ENCODE measurements around the gene GBX1.

The GBX1 gene

DNA sequence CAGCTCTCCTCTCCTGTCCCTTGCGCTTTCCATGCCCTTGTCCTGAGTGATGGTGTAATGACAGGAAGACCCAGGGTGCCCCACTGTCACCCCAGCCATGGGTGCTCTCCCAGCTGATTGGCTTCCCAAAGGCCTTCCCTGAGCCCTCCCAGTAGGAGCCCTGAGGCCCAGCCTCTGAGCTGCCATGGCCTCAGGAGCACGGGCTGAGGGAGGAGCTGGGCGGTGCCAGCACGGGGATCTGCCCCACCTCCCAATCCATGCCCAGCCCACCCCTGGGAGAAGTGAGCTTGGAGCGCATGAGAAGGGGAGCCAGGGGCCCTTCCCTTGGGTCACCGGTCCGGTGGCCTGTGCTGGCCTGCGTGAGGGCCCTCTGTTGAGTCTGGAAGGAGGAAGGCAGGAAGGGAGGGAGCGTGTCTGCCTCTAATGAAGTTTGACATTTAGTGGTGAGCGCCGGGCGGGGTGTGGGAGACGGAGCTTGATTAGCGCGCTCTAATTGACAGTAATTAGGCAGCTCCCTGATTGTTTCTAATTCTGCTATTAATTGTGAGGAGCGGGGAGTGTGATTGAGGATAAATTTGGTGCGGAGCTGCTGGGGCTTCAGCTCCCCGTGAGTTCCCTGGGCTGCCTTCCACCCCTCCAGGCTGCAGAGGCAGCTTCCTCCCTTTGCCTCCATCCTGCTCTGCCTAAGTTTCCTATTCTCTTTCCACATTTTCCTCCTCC, 28.3 kb downstream of the GBX1 start:
- Mint-ChIP-seq H3K9me3 (no peaks in the 10 kb centered on the region), H3K27me3 (no peaks in the 10 kb centered on the region), H3K27ac (peak overlapping the region in 1 of 2 donors; percentile 35), H3K4me3 (no peak overlapping the region), H3K4me1 (no peaks in the 10 kb centered on the region)
- peak in 1 of 2 donors; percentile 4 for DNase-seq
- no peak for ATAC-seq

DNA sequence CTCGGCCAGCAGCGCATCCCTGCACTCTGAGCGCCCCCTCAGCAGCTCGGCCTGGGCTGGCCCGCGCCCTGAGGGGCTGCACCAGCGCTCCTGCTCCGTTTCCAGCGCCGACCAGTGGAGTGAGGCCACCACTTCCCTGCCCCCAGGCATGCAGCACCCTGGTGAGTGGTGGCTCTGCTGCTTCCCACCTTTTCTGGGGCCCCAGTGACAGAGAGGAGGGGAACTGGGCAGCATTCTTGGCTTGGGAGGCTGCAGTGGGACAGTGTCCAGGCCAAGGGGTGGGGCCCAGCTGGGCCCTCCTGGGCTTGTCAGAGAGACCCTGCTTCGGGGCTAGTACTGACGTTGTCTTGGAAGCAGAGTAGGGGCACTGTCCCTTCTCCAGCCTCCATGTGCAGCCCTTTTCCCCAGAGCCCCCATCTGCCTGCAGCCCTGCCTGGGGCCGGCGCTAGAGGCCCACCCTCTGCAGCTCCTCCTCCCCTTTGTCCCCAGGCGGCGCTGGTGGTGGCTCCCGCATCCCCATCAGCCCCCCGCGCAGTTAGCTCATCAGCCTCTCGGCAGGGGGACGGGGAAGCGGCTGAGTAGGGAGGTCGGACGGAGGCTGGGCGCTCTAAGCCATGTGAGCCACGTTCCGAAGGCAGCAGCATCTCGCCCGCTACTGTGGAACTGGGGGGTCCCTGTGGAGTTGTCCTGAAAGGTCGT, 29.2 kb downstream of the GBX1 start:
- no peak for ATAC-seq
- Mint-ChIP-seq H3K27me3 (no peaks in the 10 kb centered on the region), H3K9me3 (no peaks in the 10 kb centered on the region), H3K4me3 (no peak overlapping the region), H3K4me1 (no peaks in the 10 kb centered on the region), H3K27ac (no peak overlapping the region)
- DNase-seq, result no peak

DNA sequence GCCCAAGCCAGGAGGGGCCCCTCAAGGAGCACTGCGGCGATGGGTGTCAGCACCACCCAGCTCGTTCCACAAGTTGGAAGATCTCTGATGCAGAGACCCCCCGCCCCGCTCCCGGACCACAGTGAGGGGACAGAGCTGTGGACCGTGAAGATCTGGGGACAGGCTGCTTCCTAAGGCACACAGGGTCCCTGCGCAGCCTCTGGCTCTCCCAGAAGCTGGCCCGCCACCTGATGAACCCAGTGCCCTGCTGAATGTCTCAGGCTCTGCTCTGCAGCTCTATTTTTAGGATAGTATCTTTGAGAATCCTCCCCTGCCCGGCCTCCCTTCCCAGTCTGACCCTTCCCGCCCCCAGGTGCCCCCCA, 29.7 kb downstream of the GBX1 start:
- ATAC-seq (no peak), DNase-seq (no peak)
- H3K4me1 Mint-ChIP-seq, result no peaks in the 10 kb centered on the region
- H3K9me3 Mint-ChIP-seq, result no peaks in the 10 kb centered on the region
- H3K27me3 Mint-ChIP-seq, result no peaks in the 10 kb centered on the region
- no peak overlapping the region for H3K4me3 Mint-ChIP-seq
- H3K27ac Mint-ChIP-seq, result no peak overlapping the region

DNA sequence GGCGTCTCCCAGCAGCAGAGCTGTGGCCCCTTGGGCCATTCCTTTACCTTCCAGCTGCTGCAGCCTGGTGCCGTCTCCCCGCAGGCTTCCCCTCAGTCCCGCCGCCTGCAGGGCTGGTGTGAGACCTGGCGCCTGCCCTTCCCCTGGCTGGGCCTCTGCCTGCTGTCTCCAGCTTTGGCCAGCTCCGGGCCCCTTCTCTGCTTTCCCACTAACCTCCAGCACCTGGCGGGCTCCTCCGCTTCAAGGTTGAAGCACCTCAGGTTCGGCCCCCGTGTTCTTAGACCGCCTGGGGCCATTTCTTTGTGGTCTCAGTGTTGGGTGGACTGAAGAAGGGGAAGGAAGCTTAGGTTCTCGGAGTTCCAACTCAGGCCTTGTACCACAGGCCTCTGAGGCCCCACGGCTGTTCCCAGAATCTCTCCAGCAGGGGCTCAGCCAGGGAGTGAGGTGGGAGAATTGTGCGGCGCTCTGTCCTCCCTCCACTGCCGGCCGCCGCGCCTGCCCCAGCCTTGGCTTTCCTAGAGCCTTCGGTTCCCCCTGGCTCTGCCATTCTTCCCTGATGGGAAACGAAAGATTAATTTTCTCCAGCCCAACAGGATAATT, 30.3 kb downstream of the GBX1 start:
- no peaks in the 10 kb centered on the region for H3K27me3 Mint-ChIP-seq
- ATAC-seq (no peak), DNase-seq (no peak)
- no peak overlapping the region for H3K4me3 Mint-ChIP-seq
- H3K27ac Mint-ChIP-seq, result no peak overlapping the region
- H3K9me3 Mint-ChIP-seq, result no peaks in the 10 kb centered on the region
- no peaks in the 10 kb centered on the region for H3K4me1 Mint-ChIP-seq

DNA sequence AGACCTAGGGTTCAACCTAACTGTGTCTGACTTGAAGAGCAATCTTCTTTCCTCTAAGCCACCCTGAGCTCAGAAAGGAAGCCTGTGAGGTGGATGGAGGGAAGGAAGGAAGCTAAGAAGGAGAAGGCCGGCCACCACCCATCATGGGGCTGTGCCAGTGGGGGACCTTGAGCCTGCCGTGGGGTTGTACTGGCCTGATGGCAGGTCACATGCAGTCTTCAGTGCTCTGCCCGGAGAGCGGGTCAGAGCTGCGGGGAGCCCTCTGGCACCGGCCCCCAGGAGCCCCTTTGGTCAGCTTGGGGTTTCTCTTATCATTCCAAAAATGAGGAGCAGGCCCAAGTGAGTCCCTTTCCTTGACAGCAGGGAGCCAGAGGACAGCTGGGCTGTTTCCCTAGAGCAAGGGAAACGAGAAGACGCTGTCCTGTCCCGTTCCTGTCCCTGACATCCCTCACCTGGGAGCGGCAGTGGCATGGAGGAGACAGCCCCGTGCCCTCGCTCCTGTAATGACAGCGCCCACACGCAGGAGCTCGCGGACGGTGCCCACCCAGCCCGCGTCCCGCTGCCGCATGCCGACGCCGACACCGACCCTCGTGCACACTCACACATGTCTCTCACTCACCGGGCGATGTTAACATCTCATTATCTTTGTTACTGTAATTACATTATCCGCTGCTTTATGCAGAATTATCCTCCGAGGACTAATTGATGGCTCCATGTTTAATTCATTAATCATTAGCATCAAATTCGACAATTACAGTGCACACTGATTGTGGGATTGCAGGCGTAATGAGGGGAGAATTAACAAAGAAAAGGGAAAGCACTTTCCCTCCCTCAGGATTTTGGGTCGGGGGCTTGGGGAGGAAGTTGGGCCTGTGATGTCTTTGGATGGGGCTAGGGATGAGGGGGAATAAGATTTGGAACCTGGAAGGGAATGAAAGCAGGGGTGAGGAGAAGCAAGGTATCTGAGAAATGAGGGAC, 31.3 kb downstream of the GBX1 start:
- H3K27ac Mint-ChIP-seq, result no peak overlapping the region
- H3K4me3 Mint-ChIP-seq, result no peak overlapping the region
- H3K27me3 Mint-ChIP-seq, result no peaks in the 10 kb centered on the region
- no peaks in the 10 kb centered on the region for H3K9me3 Mint-ChIP-seq
- H3K4me1 Mint-ChIP-seq, result no peaks in the 10 kb centered on the region
- ATAC-seq, result no peak
- no peak for DNase-seq

DNA sequence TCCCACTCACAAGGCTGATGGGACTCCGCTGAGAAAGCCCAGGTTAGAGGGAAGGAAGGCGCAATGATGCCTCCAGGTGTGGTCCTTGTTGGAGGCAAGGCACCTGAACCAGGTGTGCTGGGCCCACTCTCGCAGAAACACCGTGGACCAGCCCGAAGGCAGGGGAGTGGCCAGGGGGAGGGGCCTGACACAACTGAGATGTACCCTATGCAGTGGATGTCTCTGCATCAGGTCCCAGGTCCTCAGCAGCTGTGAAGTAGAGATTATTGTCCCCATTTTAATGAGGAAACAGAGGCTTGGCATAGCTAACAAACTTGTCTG, 32.0 kb downstream of the GBX1 start:
- H3K4me3 Mint-ChIP-seq, result no peak overlapping the region

DNA sequence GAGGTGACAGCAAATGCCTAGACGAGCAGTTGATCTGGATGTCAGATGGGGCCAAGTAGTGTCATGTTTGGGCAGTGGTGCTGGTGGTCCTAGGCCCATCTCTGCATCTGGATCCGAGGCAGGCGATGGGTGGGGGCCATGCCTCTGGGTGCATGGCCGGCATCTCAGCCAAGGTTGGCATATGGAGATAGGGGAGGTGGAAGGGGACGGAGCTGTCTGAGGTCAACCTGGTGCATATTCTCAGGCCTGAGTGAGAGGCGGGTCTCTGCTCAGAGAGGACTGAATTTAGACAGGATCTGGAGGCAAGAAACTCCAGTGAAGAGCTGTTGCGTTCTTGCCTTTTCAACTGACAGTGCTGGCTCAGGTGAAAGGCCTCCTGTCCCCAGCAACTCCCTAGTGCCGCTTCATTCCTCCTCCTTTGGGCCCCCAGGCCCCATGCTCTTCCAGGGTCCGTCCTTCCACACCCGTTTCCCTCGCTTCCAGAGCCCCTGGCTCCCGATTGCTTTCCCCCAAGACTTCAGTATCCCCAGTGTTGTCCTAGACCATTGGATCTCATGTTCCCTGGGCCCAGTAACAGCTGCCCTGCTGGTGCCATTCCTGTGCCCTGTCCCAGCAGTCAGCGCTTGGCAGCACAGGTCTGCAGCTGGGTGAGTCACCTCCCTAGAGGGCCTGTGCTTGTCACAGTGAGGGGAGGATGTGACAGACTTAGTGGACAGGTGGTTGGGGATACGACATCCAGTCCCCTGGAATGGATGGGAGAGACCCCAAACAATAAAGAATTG, 32.6 kb downstream of the GBX1 start:
- Mint-ChIP-seq H3K9me3 (no peaks in the 10 kb centered on the region), H3K27ac (no peak overlapping the region), H3K4me1 (no peaks in the 10 kb centered on the region), H3K27me3 (no peaks in the 10 kb centered on the region), H3K4me3 (no peak overlapping the region)
- ATAC-seq (no peak), DNase-seq (no peak)

More for the DNA sequence above, 32.0 kb downstream of the GBX1 start:
- DNase-seq (no peak), ATAC-seq (no peak)
- no peaks in the 10 kb centered on the region for H3K4me1 Mint-ChIP-seq
- no peaks in the 10 kb centered on the region for H3K27me3 Mint-ChIP-seq
- H3K9me3 Mint-ChIP-seq, result no peaks in the 10 kb centered on the region
- no peak overlapping the region for H3K27ac Mint-ChIP-seq

DNA sequence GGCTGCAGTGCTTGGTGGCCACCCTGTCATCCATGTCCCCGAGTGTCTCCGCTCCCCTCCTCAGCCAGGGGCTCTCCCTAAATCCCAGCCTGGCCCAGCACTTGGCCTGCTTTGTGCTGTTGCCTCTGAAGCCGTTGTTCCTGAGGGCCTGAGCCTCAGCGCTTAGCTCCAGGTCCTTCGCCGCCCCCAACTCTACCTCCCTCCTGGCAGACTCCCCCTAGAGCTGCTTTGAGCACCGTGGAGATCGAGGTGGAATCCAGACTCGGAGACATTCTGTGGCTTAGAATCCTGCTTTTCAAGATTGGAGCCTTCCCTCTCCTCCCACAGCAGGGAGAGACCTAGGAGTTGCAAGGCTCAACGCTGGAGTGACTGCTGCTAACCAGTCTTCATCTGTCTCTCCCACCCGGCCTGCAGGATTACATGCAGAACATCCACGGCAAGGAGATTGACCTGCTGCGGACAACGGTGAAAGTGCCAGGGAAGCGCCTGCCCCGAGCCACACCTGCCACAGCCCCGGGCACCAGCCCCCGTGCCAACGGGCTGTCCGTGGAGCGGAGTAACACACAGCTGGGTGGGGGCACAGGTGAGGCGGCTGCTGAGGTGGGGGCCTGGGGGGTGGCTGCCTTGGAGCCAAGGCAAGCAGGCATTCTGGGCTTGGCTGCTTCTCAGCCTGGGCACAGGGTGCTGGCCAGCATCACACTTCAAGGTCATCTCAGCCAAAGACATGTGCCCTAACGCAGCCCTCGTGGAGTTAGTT, 33.3 kb downstream of the GBX1 start:
- Mint-ChIP-seq H3K4me1 (no peaks in the 10 kb centered on the region), H3K27me3 (no peaks in the 10 kb centered on the region), H3K27ac (no peak overlapping the region), H3K9me3 (no peaks in the 10 kb centered on the region), H3K4me3 (no peak overlapping the region)
- no peak for DNase-seq
- ATAC-seq, result no peak

DNA sequence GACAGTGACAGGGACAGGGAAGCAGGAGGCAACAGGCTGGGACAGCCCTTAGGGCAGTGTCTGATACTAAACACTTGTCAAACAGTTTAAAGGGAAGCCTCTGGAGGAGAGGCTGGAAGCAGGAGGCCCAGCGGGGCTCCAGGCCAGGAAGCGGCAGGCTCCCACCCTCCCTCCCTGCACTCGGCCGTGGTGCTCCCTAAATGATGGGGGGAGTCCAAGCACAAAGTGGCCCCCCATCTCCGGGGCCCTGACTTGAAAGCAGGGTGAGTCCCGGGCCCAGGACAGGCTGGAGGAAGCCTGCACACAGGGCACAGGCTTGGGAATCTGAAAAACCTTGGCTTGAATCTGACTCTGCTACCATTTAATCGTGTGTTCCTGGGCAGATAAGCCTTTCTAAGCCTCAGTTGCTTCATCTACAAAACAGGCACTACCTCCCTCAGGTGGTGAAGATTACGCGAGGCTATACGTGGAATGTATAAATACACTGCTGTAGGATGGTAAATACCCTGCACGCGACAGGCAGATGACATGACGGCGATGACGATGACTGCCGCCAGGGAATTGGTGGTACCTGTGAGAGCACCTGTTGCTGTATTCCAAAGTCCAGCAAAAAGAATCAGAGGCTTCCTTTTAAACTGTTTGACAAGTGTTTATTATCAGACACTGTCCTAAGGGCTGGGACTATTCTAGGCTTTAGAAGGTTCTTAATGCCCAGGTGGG, 34.1 kb downstream of the GBX1 start:
- ATAC-seq (no peak), DNase-seq (no peak)
- Mint-ChIP-seq H3K4me3 (no peak overlapping the region), H3K27me3 (no peaks in the 10 kb centered on the region), H3K9me3 (no peaks in the 10 kb centered on the region), H3K27ac (peak overlapping the region in 1 of 2 donors; percentile 41), H3K4me1 (no peaks in the 10 kb centered on the region)

DNA sequence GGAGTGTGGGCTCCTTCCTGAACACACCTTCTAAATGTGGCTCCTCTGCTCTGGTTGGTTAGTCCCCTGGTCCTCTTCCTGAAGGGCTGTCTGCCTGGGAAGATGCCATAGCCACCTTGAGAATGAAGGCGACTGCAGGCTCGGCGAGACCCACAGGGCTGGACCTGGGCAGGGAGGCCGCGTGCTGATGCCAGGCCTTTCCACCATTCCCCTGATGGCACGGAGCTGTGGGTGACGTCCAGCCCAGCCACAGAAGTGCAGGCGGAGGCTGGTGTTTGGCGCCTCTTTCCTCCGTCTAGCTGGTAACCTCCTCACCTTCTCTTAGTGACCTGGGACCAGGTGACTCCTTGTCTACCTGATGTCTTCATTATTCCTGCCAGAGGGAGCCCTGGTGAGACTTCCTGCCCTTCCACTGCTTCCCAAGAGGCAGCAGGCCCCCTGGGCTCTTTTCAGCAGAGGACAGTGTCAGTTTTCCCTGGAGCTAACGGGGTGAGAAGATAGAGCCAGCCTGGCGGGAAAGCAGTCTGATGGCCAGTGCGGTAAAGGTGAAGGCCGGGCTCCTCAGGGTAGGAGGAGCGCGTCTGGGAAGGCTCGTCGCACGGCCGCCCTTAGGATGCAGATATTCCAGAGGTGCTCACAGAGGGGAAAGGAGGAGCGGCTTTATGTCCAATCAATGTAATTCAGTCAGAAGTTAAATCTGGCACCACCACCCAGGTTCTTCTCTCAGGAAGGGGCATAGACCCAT, 34.9 kb downstream of the GBX1 start:
- ATAC-seq, result no peak
- Mint-ChIP-seq H3K4me1 (no peaks in the 10 kb centered on the region), H3K27ac (peak overlapping the region in 1 of 2 donors; percentile 41), H3K4me3 (no peak overlapping the region), H3K27me3 (no peaks in the 10 kb centered on the region), H3K9me3 (no peaks in the 10 kb centered on the region)
- no peak for DNase-seq

DNA sequence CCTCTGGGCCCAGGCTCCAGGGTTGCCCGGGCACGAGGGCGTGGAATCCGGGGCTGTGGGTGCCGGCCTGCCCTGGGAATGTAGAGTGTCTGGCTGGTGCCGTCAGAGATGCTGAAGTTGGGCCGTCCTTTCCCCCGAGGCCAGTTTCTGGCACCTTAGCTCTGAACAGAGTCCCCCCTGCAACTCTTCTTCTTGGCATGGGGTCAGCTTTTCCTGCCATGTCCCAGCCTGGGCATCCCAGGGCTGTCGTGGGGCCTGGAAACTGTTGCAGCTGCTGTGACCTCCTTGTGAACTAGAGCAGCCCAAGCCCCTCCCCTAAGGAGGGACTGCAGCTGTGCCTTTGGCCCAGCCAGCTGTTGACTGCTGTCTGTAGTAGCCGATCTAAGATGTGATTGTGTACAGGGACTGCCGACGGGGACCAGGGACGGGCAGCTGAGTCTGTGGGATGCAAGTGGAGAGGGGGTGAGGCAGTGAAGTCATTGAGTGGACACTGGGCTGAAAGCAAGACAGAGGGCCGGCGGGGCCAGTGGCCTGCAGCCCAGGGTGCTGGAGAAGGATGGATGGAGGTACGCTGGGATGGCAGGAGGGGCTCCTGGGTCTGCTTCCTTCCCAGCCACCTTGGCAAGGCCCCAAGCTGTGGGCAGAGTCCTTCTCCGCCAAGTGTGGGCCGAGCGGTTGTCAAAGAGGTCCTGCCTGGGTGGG, 35.8 kb downstream of the GBX1 start:
- no peak overlapping the region for H3K4me3 Mint-ChIP-seq
- no peaks in the 10 kb centered on the region for H3K9me3 Mint-ChIP-seq
- DNase-seq (no peak), ATAC-seq (no peak)
- H3K4me1 Mint-ChIP-seq, result no peaks in the 10 kb centered on the region
- no peaks in the 10 kb centered on the region for H3K27me3 Mint-ChIP-seq
- H3K27ac Mint-ChIP-seq, result peak overlapping the region in 1 of 2 donors; percentile 73

DNA sequence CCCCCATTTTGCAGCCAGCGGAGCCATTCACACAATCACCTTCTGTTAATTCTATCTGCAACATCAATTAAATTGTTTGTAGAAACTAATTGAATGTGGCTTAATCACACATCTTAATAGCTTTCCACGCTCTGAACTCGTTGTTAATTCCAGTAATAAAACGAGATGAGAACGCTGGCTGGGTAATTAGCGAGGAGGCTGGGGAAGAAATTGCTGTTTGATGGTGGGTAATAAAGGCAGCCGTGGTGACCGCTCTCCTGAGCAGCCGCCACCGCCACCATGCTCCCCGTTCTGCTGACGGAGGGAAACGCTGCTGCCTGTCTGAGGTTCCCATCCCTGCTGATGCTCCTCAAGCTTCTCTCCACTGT, 36.3 kb downstream of the GBX1 start:
- Mint-ChIP-seq H3K27ac (peak overlapping the region in 1 of 2 donors; percentile 43), H3K4me1 (no peaks in the 10 kb centered on the region), H3K9me3 (no peaks in the 10 kb centered on the region), H3K27me3 (no peaks in the 10 kb centered on the region), H3K4me3 (no peak overlapping the region)
- DNase-seq (no peak), ATAC-seq (no peak)

DNA sequence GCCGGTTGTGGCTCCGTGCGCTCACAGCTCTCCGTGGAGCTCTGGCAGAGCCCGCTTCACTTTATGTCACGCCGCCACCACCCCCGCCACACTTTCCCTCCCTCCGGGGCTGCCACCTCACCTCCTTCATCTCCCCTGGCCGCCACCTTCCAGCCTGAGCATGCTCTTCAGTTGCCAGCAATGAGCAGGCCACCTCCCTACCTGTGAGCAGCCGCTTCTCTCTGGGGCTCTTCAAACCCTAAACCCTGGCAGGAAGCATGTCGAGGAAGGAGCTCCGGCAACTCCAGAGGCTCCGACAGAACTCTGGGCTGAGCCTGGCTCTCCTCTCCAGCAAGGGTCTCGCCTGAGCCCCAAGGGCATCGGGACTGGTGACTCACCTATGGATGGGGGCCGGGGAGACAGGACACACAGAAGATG, 36.7 kb downstream of the GBX1 start:
- Mint-ChIP-seq H3K27me3 (no peaks in the 10 kb centered on the region), H3K9me3 (no peaks in the 10 kb centered on the region), H3K4me3 (no peak overlapping the region), H3K27ac (no peak overlapping the region), H3K4me1 (no peaks in the 10 kb centered on the region)
- no peak for DNase-seq
- no peak for ATAC-seq

Data from stimulated activated naive CD8-positive, alpha-beta T cell treated with anti-CD3 and anti-CD28 coated beads, Interleukin-15, amount 100 ng/mL, for 72 hours (primary cell).